B cell (primary cell): ENCODE results near the gene TP53TG5. TPM values are rescaled to one million over a fixed set of nuclear protein-coding genes. Genes with fewer than 3 reads are reported as not detected.

ENCODE experiments used
- ATAC-seq: fragments of 200-7000 bp; cut with Tn5 transposase; one replicate; pipeline ENCODE4 v1.10.0; 2021; ENCODE audit warnings: low read depth, mild to moderate bottlenecking, moderate number of reproducible peaks, moderate library complexity
- CTCF ChIA-PET: fragments of 350-600 bp; sonication (Branson Sonifier 250); formaldehyde crosslinking; loops from one replicate; lab custom pipeline; 2021; ENCODE audit warnings: antibody characterized with exemption, inconsistent platforms; lab: Charles Lee
- POLR2A ChIA-PET: fragments of 350-600 bp; sonication (Branson Sonifier 250); formaldehyde crosslinking; loops from one replicate; lab custom pipeline; 2021; ENCODE audit warnings: antibody characterized with exemption; lab: Charles Lee
- DNase-seq: peaks from one replicate; pipeline ENCODE4 v3.0.0; 2013
- H2AFZ ChIP-seq: 2 replicates; pipeline ENCODE4 v1.6.1; 2012; ENCODE audit warnings: mild to moderate bottlenecking, low read depth, low read length; ENCODE audit not compliant: insufficient read depth, poor library complexity, severe bottlenecking
- H3K27ac ChIP-seq, 2 donors: 1 replicate in 1 of 2; 2 replicates in 1 of 2; pipeline ENCODE4 v1.5.1; 2012 to 2013; ENCODE audit warnings: low read length in 2 of 2, mild to moderate bottlenecking in 2 of 2, moderate library complexity in 1 of 2
- H3K27me3 ChIP-seq, 4 experiments: fragments of 200-600 bp in 1 of 4; sonication (generic) in 1 of 4; replicated peaks in 1 of 4; 1 replicate in 2 of 4; 2 replicates in 2 of 4; pipeline versions ENCODE4 v1.6.1 to v1.7.0; 2013 to 2016; ENCODE audit warnings: low read length in 3 of 4, mild to moderate bottlenecking in 2 of 4, mixed read lengths in 1 of 4, moderate library complexity in 1 of 4; ENCODE audit not compliant: insufficient read depth in 4 of 4, control insufficient read depth in 3 of 4; ENCODE audit errors: control extremely low read depth in 1 of 4
- H3K36me3 ChIP-seq, 2 experiments: replicated peaks in 1 of 2; 1 replicate in 1 of 2; 2 replicates in 1 of 2; pipeline versions ENCODE4 v1.6.1 to v1.7.1; 2013; ENCODE audit warnings: low read length in 1 of 2; ENCODE audit not compliant: insufficient read depth in 2 of 2, control insufficient read depth in 1 of 2; ENCODE audit errors: control extremely low read depth in 1 of 2, extremely low read depth in 1 of 2
- H3K4me1 ChIP-seq, 2 donors: fragments of 200-600 bp in 1 of 2; sonication (generic) in 1 of 2; 1 replicate in 1 of 2; 2 replicates in 1 of 2; pipeline versions ENCODE4 v1.5.1 to v1.6.1; 2013 to 2017; ENCODE audit warnings: low read length in 2 of 2; ENCODE audit not compliant: control insufficient read depth in 2 of 2, insufficient read depth in 2 of 2
- H3K4me2 ChIP-seq: replicated peaks from 2 replicates; pipeline ENCODE3; 2012; ENCODE audit warnings: mild to moderate bottlenecking, low read depth, low read length; ENCODE audit not compliant: poor library complexity, severe bottlenecking
- H3K4me3 ChIP-seq, 5 experiments: fragments of 200-600 bp in 1 of 5; sonication (generic) in 1 of 5; 1 replicate in 3 of 5; 2 replicates in 2 of 5; pipeline versions ENCODE4 v1.5.1 to v1.7.0; 2011 to 2016; ENCODE audit warnings: low read length in 4 of 5, mild to moderate bottlenecking in 4 of 5, low read depth in 2 of 5, control low read depth in 1 of 5, moderate library complexity in 1 of 5; ENCODE audit not compliant: insufficient read depth in 1 of 5; ENCODE audit errors: control extremely low read depth in 1 of 5, extremely low read depth in 1 of 5
- H3K79me2 ChIP-seq: fragments of 200-600 bp; sonication (generic); one replicate; pipeline ENCODE4 v1.6.0; 2016; ENCODE audit warnings: low read length; ENCODE audit not compliant: control insufficient read depth, insufficient read depth
- H3K9ac ChIP-seq: fragments of 200-600 bp; sonication (generic); 2 replicates; pipeline ENCODE4 v1.6.1; 2017; ENCODE audit warnings: mild to moderate bottlenecking, low read length, moderate library complexity
- H3K9me3 ChIP-seq, 3 donors: one replicate each; pipeline versions ENCODE4 v1.6.1 to v1.7.1; 2013; ENCODE audit warnings: low read length in 2 of 3; ENCODE audit not compliant: control insufficient read depth in 2 of 3, insufficient read depth in 1 of 3; ENCODE audit errors: control extremely low read depth in 1 of 3
- H4K20me1 ChIP-seq: 2 replicates; pipeline ENCODE4 v1.6.0; 2012; ENCODE audit warnings: mild to moderate bottlenecking, low read length; ENCODE audit not compliant: insufficient read depth, control insufficient read depth, poor library complexity, severe bottlenecking
- H3K27ac Mint-ChIP-seq: one replicate; pipeline ENCODE4 v1.8.0; 2021; ENCODE audit warnings: mixed read lengths
- H3K27me3 Mint-ChIP-seq: one replicate; pipeline ENCODE4 v1.8.0; 2021; ENCODE audit warnings: mixed read lengths
- H3K4me1 Mint-ChIP-seq: one replicate; pipeline ENCODE4 v1.8.0; 2021; ENCODE audit warnings: mixed read lengths
- H3K4me3 Mint-ChIP-seq: one replicate; pipeline ENCODE4 v1.8.0; 2021; ENCODE audit warnings: mixed read lengths
- H3K9me3 Mint-ChIP-seq: one replicate; pipeline ENCODE4 v1.8.0; 2022; ENCODE audit warnings: mixed read lengths; ENCODE audit not compliant: insufficient read depth
- EZH2 ChIP-seq: IDR thresholded peaks from 2 replicates; pipeline ENCODE4 v1.6.1; 2012; ENCODE audit warnings: borderline replicate concordance, low read depth, mild to moderate bottlenecking, moderate library complexity, low read length; ENCODE audit not compliant: insufficient read depth, poor library complexity, severe bottlenecking
- WGBS: methylation state at CpG from one replicate; pipeline ENCODE4 v1.1.5; 2013; ENCODE audit warnings: missing lambda C conversion rate; ENCODE audit not compliant: insufficient coverage; 5-methylcytosine and 5-hydroxymethylcytosine counted together
- intact Hi-C: fragments of 100-400 bp; cut with micrococcal nuclease; formaldehyde crosslinking; loops from one replicate; pipeline ENCODE4 v1.10.0; 2022
- polyA plus RNA-seq: library from polyadenylated mRNA; depleted of rRNA; stranded (reverse); fragments of >200 nt; gene quantifications from 2 replicates; pipeline ENCODE4 v1.2.3, GENCODE V29; 2012
- total RNA-seq, 2 donors: library from RNA; stranded (reverse); fragments of 120-200 nt in 1 of 2; gene quantifications; 1 replicate in 1 of 2; 2 replicates in 1 of 2; pipeline versions ENCODE4 v1.2.3 to v1.2.4, GENCODE V29; 2013 to 2022
- TF ChIP-seq, protein P1 (sequence below): fragments of 200-600 bp; IDR thresholded peaks from one replicate; pipeline ENCODE4 v1.8.0; 2022; ENCODE audit warnings: antibody characterized with exemption, mild to moderate bottlenecking

The TP53TG5 gene
- total and polyA plus RNA-seq, 2 donors (not counting 1 experiment from before 2014, with no cell fraction given) = not detected

- intact Hi-C loops = no loop called here
- no peak overlapping the region for H3K9ac ChIP-seq
- ATAC-seq (no peak), DNase-seq (no peak)
- H2AFZ ChIP-seq = no peak overlapping the region
- H3K9me3 ChIP-seq = no peaks in the 10 kb centered on the region
- CTCF ChIA-PET = interaction anchor here (1.3 to 20.6 kb wide), 9 partner anchors 10 to 398 kb away, joined by 5 to 814 read pairs (median 18); partner anchors contain the start of genes PIGT and SYS1
- no peaks in the 10 kb centered on the region for H3K27me3 ChIP-seq
- peaks cover 62% of the 10 kb centered on the region for H4K20me1 ChIP-seq
- Mint-ChIP-seq H3K4me3 (peak overlapping the region; percentile 72), H3K4me1 (peaks cover 66% of the 10 kb centered on the region), H3K27me3 (no peaks in the 10 kb centered on the region), H3K9me3 (no peaks in the 10 kb centered on the region), H3K27ac (peak overlapping the region; percentile 53)
- no peak for TF ChIP-seq EZH2
- TF ChIP-seq, protein P1, sequence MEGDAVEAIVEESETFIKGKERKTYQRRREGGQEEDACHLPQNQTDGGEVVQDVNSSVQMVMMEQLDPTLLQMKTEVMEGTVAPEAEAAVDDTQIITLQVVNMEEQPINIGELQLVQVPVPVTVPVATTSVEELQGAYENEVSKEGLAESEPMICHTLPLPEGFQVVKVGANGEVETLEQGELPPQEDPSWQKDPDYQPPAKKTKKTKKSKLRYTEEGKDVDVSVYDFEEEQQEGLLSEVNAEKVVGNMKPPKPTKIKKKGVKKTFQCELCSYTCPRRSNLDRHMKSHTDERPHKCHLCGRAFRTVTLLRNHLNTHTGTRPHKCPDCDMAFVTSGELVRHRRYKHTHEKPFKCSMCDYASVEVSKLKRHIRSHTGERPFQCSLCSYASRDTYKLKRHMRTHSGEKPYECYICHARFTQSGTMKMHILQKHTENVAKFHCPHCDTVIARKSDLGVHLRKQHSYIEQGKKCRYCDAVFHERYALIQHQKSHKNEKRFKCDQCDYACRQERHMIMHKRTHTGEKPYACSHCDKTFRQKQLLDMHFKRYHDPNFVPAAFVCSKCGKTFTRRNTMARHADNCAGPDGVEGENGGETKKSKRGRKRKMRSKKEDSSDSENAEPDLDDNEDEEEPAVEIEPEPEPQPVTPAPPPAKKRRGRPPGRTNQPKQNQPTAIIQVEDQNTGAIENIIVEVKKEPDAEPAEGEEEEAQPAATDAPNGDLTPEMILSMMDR = no peak
- peak overlapping the region; percentile 85 for H3K4me2 ChIP-seq
- POLR2A ChIA-PET = interaction anchor here (0.6 to 4.8 kb wide), 3 partner anchors 9 to 65 kb away, joined by 3 to 38 read pairs (median 34); partner anchors contain the start of genes DBNDD2 and SYS1
- H3K36me3 ChIP-seq = peaks cover 0 to 19% of the 10 kb centered on the region in 2 experiments
- peaks cover 54% of the 10 kb centered on the region for H3K79me2 ChIP-seq
- no peak overlapping the region for H3K27ac ChIP-seq
- H3K4me1 ChIP-seq = peaks cover 59 to 70% of the 10 kb centered on the region in 2 donors
- H3K4me3 ChIP-seq = no peak overlapping the region
- 94% methylated on average over 10 of the region's 10 CpGs for WGBS
Measured at GRCh38 chr20:45372241-45372640, 5.9 kb downstream of the TP53TG5 start.

DNA sequence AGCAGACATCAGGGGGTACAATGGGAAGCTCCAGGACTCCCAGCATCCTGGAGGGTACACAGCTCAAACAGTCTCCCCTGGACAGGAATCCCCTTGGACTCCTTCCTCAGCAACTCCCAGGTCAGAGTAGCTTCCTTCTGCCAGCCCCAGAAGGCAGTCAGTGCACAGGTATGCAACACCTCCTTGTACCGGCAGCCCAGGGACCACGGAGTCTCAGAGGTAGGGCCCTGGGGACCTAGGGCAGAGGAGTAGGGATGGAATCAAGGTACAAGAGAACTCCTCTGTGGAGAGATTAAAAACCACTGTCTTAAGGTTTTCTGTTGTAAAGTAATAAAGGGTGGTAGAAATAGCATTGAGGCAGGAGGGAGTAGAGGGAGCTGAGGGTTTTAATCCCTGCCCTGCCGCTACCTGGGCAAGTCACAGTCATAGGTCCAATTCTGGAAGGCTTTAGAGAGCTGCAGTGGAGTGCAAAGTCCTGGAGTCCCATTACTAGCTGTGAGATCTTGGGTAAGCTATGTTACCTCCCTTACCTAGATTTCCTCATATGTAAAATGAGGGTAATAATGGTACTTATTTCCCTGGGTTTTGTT, 7.5 kb downstream of the TP53TG5 start:
- H3K27me3 ChIP-seq = no peaks in the 10 kb centered on the region
- Mint-ChIP-seq H3K9me3 (no peaks in the 10 kb centered on the region), H3K4me3 (peak overlapping the region; percentile 39), H3K4me1 (peaks cover 78% of the 10 kb centered on the region), H3K27me3 (no peaks in the 10 kb centered on the region), H3K27ac (no peak overlapping the region)
- peaks cover under 1 to 31% of the 10 kb centered on the region in 2 experiments for H3K36me3 ChIP-seq
- peaks cover 77% of the 10 kb centered on the region for H4K20me1 ChIP-seq
- DNase-seq (no peak), ATAC-seq (no peak)
- H3K9me3 ChIP-seq = no peaks in the 10 kb centered on the region
- no peak overlapping the region for H3K9ac ChIP-seq
- H3K4me2 ChIP-seq = peak overlapping the region; percentile 29
- 84% methylated on average over 3 of the region's 3 CpGs for WGBS
- CTCF ChIA-PET = interaction anchor here (1.1 to 20.6 kb wide), 6 partner anchors 8 to 77 kb away, joined by 4 to 814 read pairs (median 8); partner anchors contain the start of genes PIGT and SYS1
- TF ChIP-seq EZH2 = no peak
- TF ChIP-seq, protein P1 = no peak
- peaks cover 65% of the 10 kb centered on the region for H3K79me2 ChIP-seq
- H2AFZ ChIP-seq = no peak overlapping the region
- POLR2A ChIA-PET = interaction anchor here (1.2 to 4.8 kb wide), 2 partner anchors 8 to 66 kb away, joined by 3 to 34 read pairs; partner anchors contain the start of gene SYS1
- intact Hi-C loops = no loop called here
- H3K4me3 ChIP-seq = no peak overlapping the region
- no peak overlapping the region for H3K27ac ChIP-seq
- H3K4me1 ChIP-seq = peaks cover 75 to 85% of the 10 kb centered on the region in 2 donors
